ENCODE data around the gene ABCC4. TPM values are rescaled to one million over a fixed set of nuclear protein-coding genes. Genes with fewer than 3 reads are reported as not detected.

The ABCC4 gene
- total RNA-seq, 1 experiment from 2014 or later: 17.7 TPM

DNA sequence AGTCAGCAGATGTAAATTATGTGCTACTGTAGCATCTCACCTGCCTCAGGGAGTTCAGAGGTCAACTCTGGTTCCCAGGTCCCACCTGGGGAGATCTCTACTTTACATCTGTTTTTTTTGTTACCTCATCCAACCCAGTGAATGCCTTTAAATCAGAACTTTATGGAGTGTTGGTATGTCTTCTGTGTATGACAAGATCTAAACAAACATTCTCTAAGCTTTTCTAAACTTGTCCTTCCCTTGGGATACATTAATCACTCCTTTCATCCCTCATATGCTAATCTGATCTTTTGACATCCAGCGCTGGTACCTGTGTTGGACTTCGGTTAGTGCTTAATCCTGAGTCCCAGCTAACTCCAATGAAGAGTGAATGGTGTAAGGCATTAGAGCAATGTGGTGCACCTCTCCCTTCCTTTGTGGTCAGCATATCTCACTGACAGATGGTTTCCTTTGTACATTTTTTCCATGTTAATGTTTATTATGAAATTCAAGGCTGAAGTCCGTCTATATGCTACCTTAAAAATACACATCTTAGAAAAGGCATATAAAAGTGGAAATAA lies 213.4 kb downstream of the ABCC4 start:
- ChIA-PET POLR2A (ENCODE audit: unreplicated experiment) (no interaction called here), CTCF (interaction anchor here (0.6 kb wide), 1 partner anchor 427 kb away, joined by 3 read pairs; no protein-coding TSS in a partner anchor)
- H2AFZ ChIP-seq (ENCODE audit: low read length): no peak overlapping the region
- no peaks in the 10 kb centered on the region for H3K9me2 ChIP-seq (replicated peaks; ENCODE audit: low read length)
- BruUV-seq (replicated peaks): no TSS peak
- intact Hi-C loops (cut with micrococcal nuclease): no loop called here
- peak overlapping the region; percentile 20 for H3K4me2 ChIP-seq (ENCODE audit: low read length)
- H3K36me3 ChIP-seq (ENCODE audit: low read depth, low read length): no peaks in the 10 kb centered on the region
- H3K27ac ChIP-seq (ENCODE audit: low read length): peak overlapping the region; percentile 74
- H3K4me1 ChIP-seq (ENCODE audit: insufficient read depth, low read length): peaks cover 26% of the 10 kb centered on the region
- no peaks in the 10 kb centered on the region for H4K20me1 ChIP-seq (ENCODE audit: low read length)
- peak overlapping the region; percentile 4; the same call in 1 of the 2 replicates for H3K9ac ChIP-seq (ENCODE audit: low read length)
- no peaks in the 10 kb centered on the region for H3F3A ChIP-seq (ENCODE audit: low read length, unreplicated experiment)
- DNase-seq (peak; percentile 69), ATAC-seq (peak; percentile 57)
- H3K79me2 ChIP-seq (ENCODE audit: low read length): no peaks in the 10 kb centered on the region
- no peak overlapping the region for H3K4me3 ChIP-seq (ENCODE audit: low read length)
- H3K27me3 ChIP-seq (ENCODE audit: low read length): no peaks in the 10 kb centered on the region
- no peaks in the 10 kb centered on the region for H3K9me3 ChIP-seq (ENCODE audit: low read length)
- TF ChIP-seq EZH2phosphoT487 (IDR thresholded peaks at IDR 0.05; ENCODE audit: borderline replicate concordance, low read length): no peak

DNA sequence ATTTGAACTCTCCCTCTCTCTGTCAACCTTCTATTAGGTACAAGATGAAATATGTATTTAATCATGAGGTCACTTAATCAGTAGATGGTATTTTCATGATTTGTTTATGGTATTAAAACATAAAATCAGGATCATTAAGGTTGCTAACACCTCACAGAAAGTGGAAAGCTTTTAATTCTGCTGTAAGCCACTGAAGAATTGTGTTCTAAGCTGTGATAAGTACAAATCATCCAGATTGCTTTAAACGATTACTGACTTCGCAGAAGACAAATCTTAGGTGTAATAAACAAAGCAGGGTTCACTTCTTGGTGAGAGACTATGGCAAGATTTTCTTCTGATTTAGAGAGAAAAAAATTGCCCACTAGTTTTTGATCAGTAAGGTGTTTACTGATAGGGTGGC lies 214.5 kb downstream of the ABCC4 start:
- intact Hi-C loops (cut with micrococcal nuclease): no loop called here
- H3K4me3 ChIP-seq (ENCODE audit: low read length): no peak overlapping the region
- no TSS peak for BruUV-seq (replicated peaks)
- no peaks in the 10 kb centered on the region; the same call in 1 of the 2 replicates for H3K36me3 ChIP-seq (ENCODE audit: low read depth, low read length)
- POLR2A ChIA-PET (ENCODE audit: unreplicated experiment): no interaction called here
- no peaks in the 10 kb centered on the region for H3K27me3 ChIP-seq (ENCODE audit: low read length)
- peak overlapping the region; percentile 74 for H3K27ac ChIP-seq (ENCODE audit: low read length)
- DNase-seq (no peak), ATAC-seq (no peak)
- CTCF ChIA-PET: no interaction called here
- no peak overlapping the region for H2AFZ ChIP-seq (ENCODE audit: low read length)
- H3K79me2 ChIP-seq (ENCODE audit: low read length): no peaks in the 10 kb centered on the region
- H3K9me3 ChIP-seq (ENCODE audit: low read length): no peaks in the 10 kb centered on the region
- H3K4me2 ChIP-seq (ENCODE audit: low read length): no peak overlapping the region
- no peaks in the 10 kb centered on the region for H3F3A ChIP-seq (ENCODE audit: low read length, unreplicated experiment)
- no peaks in the 10 kb centered on the region for H3K9me2 ChIP-seq (replicated peaks; ENCODE audit: low read length)
- 0 out of 2 replicates have a peak overlapping the region, but pooled peaks have one; percentile 4 for H3K9ac ChIP-seq (ENCODE audit: low read length)
- H3K4me1 ChIP-seq (ENCODE audit: insufficient read depth, low read length): peaks cover 26% of the 10 kb centered on the region
- no peak for TF ChIP-seq EZH2phosphoT487 (IDR thresholded peaks at IDR 0.05; ENCODE audit: borderline replicate concordance, low read length)
- TF ChIP-seq, protein P1, sequence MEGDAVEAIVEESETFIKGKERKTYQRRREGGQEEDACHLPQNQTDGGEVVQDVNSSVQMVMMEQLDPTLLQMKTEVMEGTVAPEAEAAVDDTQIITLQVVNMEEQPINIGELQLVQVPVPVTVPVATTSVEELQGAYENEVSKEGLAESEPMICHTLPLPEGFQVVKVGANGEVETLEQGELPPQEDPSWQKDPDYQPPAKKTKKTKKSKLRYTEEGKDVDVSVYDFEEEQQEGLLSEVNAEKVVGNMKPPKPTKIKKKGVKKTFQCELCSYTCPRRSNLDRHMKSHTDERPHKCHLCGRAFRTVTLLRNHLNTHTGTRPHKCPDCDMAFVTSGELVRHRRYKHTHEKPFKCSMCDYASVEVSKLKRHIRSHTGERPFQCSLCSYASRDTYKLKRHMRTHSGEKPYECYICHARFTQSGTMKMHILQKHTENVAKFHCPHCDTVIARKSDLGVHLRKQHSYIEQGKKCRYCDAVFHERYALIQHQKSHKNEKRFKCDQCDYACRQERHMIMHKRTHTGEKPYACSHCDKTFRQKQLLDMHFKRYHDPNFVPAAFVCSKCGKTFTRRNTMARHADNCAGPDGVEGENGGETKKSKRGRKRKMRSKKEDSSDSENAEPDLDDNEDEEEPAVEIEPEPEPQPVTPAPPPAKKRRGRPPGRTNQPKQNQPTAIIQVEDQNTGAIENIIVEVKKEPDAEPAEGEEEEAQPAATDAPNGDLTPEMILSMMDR (conservative IDR thresholded peaks at IDR 0.05; ENCODE audit: low read depth, low read length): no peak
- TF ChIP-seq EZH2 (IDR thresholded peaks at IDR 0.05; ENCODE audit: low read length, unreplicated experiment): no peak
- H4K20me1 ChIP-seq (ENCODE audit: low read length): no peaks in the 10 kb centered on the region

DNA sequence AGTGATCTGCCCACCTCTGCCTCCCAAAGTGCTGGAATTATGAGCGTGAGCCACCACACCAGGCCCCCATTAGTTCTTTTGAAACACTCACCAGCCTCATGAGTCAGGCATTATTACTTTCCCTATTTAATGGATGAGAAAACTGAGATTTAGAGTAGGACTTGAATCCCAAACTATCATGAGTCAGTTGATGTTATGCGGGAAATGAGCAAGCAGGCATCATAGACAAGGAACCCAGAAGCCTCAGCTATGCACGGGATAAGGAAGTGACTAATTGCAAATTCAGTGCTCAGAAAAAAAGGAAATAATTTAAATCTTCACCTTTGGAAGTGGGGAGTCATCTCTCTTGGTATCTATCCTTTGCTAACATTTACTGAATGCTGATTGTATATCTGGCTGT lies 217.5 kb downstream of the ABCC4 start:
- H3K79me2 ChIP-seq (ENCODE audit: low read length): no peaks in the 10 kb centered on the region
- H2AFZ ChIP-seq (ENCODE audit: low read length): no peak overlapping the region
- H4K20me1 ChIP-seq (ENCODE audit: low read length): no peaks in the 10 kb centered on the region
- intact Hi-C loops (cut with micrococcal nuclease): no loop called here
- H3K9me3 ChIP-seq (ENCODE audit: low read length): no peaks in the 10 kb centered on the region
- no peaks in the 10 kb centered on the region for H3K9me2 ChIP-seq (replicated peaks; ENCODE audit: low read length)
- H3K4me3 ChIP-seq (ENCODE audit: low read length): no peak overlapping the region
- peak overlapping the region; percentile 69 for H3K9ac ChIP-seq (ENCODE audit: low read length)
- no TSS peak for BruUV-seq (replicated peaks)
- peak; percentile 77 for DNase-seq
- H3K4me2 ChIP-seq (ENCODE audit: low read length): no peak overlapping the region
- H3K27ac ChIP-seq (ENCODE audit: low read length): peak overlapping the region; percentile 96
- CTCF ChIA-PET: no interaction called here
- peak; percentile 75 for ATAC-seq
- H3K27me3 ChIP-seq (ENCODE audit: low read length): no peaks in the 10 kb centered on the region
- H3K4me1 ChIP-seq (ENCODE audit: insufficient read depth, low read length): peaks cover 26% of the 10 kb centered on the region
- H3K36me3 ChIP-seq (ENCODE audit: low read depth, low read length): no peaks in the 10 kb centered on the region; the same call in 1 of the 2 replicates
- TF ChIP-seq EZH2 (IDR thresholded peaks at IDR 0.05; ENCODE audit: low read length, unreplicated experiment) (no peak), EZH2phosphoT487 (IDR thresholded peaks at IDR 0.05; ENCODE audit: borderline replicate concordance, low read length) (no peak)
- TF ChIP-seq, protein P1 (conservative IDR thresholded peaks at IDR 0.05; ENCODE audit: low read depth, low read length): no peak
- H3F3A ChIP-seq (ENCODE audit: low read length, unreplicated experiment): no peaks in the 10 kb centered on the region
- POLR2A ChIA-PET (ENCODE audit: unreplicated experiment): no interaction called here

Data from PC-3 (cell line).